GM21825 (cell line): ENCODE data around the gene CERS3.

ENCODE experiments used
- ATAC-seq: cut with Tn5 transposase; IDR thresholded peaks from one replicate; pipeline ENCODE4 v1.9.1; 2021; ENCODE audit warnings: mild to moderate bottlenecking, moderate library complexity; ENCODE audit not compliant: unreplicated experiment

Gene CERS3

GRCh38 chr15:100531204-100531603 lies 2.5 kb upstream of the CERS3 start:
- ATAC-seq, result no peak

GRCh38 chr15:100529556-100529955 lies 806 bp upstream of the CERS3 start:
- no peak for ATAC-seq

- ATAC-seq, result no peak
Observed at GRCh38 chr15:100526027-100526481, 2.7 kb downstream of the CERS3 start.

- ATAC-seq, result no peak
Observed at GRCh38 chr15:100525436-100525835, 3.3 kb downstream of the CERS3 start.

GRCh38 chr15:100524326-100524725 lies 4.4 kb downstream of the CERS3 start:
- ATAC-seq, result no peak

GRCh38 chr15:100521907-100522306 lies 6.8 kb downstream of the CERS3 start:
- no peak for ATAC-seq

GRCh38 chr15:100520132-100520921 lies 8.4 kb downstream of the CERS3 start:
- ATAC-seq, result no peak

GRCh38 chr15:100517846-100518245 lies 10.9 kb downstream of the CERS3 start:
- ATAC-seq, result no peak

GRCh38 chr15:100516643-100517512 lies 11.9 kb downstream of the CERS3 start:
- no peak for ATAC-seq

GRCh38 chr15:100515758-100516157 lies 13.0 kb downstream of the CERS3 start:
- ATAC-seq, result no peak

- ATAC-seq, result no peak
Observed at GRCh38 chr15:100508641-100509300, 20.0 kb downstream of the CERS3 start.

- no peak for ATAC-seq
Observed at GRCh38 chr15:100502651-100503050, 26.1 kb downstream of the CERS3 start.

- no peak for ATAC-seq
Observed at GRCh38 chr15:100501117-100501516, 27.6 kb downstream of the CERS3 start.

- no peak for ATAC-seq
Observed at GRCh38 chr15:100500226-100500990, 28.3 kb downstream of the CERS3 start.

GRCh38 chr15:100495861-100496260 lies 32.9 kb downstream of the CERS3 start:
- ATAC-seq, result no peak

GRCh38 chr15:100493213-100493612 lies 35.5 kb downstream of the CERS3 start:
- ATAC-seq, result no peak

- no peak for ATAC-seq
Observed at GRCh38 chr15:100484443-100484842, 44.3 kb downstream of the CERS3 start.

GRCh38 chr15:100483370-100483769 lies 45.4 kb downstream of the CERS3 start:
- ATAC-seq, result no peak

- ATAC-seq, result no peak
Observed at GRCh38 chr15:100476805-100477204, 51.9 kb downstream of the CERS3 start.

GRCh38 chr15:100472736-100473135 lies 56.0 kb downstream of the CERS3 start:
- no peak for ATAC-seq

GRCh38 chr15:100471933-100472332 lies 56.8 kb downstream of the CERS3 start:
- ATAC-seq, result no peak
